ENCODE data around the gene ZNF638.
A peak's percentile ranks its signal among the peaks of the same experiment; 100 is the strongest.
"Not testable (repeated sequence)": the region's sequence is repeated elsewhere in the genome, so short reads cannot be mapped to it uniquely, and the experiment has no call there.

The ZNF638 gene

DNA sequence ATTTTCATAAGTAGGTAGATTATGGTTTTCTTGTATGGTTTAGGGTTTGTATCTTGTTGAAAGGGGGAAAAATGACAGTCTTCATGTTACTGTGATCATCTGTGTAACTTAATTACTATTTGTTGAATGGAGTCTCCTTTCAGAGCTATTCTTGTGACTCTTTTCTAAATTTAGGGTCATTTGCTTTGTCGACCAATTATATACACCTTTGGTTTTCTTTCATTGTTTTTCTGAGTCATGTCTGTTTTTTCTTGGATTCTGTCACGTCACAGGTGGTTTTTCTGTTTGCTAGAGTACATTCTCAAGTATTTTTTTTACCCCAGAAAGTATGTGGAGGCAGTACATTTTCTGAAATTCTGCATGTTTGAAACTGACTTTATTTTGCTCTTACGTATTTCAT, 78.0 kb downstream of the ZNF638 start:
- no peak for DNase-seq

GRCh38 chr2:71410696-71411095, 79.1 kb downstream of the ZNF638 start:
- DNase-seq: no peak

GRCh38 chr2:71416866-71417265, 85.3 kb downstream of the ZNF638 start:
- not testable (repeated sequence) for DNase-seq

GRCh38 chr2:71417300-71418202, 86.0 kb downstream of the ZNF638 start:
- no peak for DNase-seq

DNA sequence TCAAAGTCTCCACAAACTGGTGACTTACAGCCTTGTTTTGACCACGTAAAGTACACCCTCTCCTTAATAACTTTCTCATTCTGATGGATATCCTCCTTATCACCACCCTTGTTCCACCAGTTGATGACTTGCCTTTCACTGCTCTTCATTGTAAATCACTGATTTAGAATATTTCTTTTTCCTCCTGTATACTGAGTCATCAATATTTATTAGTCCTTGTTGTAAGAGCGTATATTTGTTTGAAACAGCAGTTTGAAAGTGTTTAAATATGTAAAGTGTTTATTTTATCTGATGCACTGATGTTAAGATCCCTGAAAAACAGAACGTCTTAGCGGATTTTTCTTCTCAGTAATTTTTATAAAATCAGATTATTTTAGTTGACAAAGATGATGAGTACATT, 87.6 kb downstream of the ZNF638 start:
- DNase-seq: no peak

DNA sequence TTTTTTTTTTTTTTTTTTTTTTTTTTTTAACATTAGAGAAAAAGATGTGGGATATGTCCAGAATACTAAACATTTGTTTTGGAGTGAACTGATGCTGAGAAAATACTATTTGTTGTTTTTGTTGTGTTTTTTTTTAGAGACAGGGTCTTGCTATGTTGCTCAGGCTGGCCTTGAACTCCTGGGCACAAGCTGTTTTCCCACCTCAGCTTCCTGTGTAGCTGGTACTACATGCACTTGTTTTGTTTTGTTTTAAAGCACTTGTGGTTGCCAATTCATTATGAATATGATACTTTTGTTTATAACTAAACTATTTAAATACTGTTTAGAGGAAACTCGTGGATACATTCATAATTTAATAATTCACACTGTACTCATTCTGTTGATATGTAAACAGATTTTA, 88.4 kb downstream of the ZNF638 start:
- no peak for DNase-seq

GRCh38 chr2:71422786-71423185, 91.2 kb downstream of the ZNF638 start:
- DNase-seq: no peak

- DNase-seq: no peak
These were observed 92.3 kb downstream of the ZNF638 start for GRCh38 chr2:71423817-71424420.

DNA sequence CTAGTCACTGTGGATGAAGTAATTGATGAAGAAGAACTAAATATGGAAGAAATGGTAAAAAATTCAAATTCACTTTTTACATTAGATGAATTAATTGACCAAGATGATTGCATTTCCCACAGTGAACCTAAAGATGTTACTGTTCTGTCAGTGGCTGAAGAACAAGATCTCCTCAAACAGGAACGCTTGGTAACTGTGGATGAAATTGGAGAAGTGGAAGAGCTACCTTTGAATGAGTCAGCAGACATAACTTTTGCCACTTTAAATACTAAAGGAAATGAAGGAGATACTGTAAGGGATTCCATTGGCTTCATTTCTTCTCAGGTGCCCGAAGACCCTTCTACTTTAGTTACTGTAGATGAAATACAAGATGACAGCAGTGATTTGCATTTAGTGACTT, 95.1 kb downstream of the ZNF638 start:
- no peak for DNase-seq

DNA sequence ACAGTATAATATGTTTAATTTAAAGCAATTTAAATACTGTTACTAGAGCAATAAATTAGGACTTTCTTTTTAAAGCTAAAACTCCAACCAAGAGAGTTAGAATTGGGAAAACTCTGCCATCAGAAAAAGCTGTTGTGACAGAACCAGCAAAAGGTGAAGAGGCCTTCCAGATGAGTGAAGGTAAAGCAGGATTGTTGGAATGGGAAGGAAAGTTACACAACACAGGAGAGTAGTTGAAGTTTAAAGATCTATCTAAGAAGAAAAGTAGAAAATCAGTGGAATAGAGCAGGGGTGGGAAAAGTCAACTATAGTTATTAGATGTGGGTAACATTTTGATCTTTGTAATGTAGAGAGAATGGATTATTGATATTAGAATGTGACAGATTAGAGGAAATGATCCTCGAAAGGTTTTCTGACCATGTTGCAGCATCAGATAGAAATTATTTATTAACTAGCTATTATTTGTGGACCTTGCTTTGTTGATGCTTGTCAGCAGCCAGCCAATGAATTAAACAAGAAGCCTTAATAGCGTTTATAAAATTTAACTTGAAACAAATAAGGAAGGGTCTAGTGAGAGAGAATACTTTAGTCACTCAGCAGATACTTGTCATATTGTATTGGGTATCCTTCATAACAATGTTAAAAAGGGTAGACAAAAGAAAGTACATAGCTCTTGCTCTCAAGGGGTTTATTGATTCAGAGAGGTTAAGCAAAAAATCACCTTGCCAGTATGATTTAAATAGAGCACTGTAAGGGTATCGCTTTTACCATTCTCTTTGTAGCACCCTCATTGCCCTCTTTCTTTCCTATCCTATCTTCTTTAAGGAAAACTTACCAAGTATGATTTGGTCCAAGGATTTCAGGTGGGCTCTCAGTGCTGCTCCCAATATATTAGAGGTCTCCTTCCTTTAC, 97.1 kb downstream of the ZNF638 start:
- DNase-seq: no peak

DNA sequence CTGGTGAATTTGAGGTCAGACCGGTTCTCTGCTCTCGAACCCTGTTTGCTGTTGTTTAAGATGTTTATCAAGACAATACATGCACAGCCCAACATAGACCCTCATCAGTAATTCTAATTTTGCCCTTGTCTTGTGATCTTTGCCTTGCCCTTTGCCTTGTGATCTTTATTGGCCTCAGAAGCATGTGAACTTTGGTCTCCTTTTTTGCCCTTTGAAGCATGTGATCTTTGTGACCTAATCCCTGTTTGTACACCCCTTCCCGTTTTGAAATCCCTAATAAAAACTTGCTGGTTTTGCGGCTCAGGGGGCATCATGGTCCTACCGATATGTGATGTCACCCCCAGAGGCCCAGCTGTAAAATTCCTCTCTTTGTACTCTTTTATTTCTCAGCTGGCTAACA, 113.6 kb downstream of the ZNF638 start:
- DNase-seq: not testable (repeated sequence)

GRCh38 chr2:71446505-71446904, 114.9 kb downstream of the ZNF638 start:
- DNase-seq: no peak

- DNase-seq: no peak
These were observed 117.8 kb downstream of the ZNF638 start for GRCh38 chr2:71449343-71449742.

- no peak for DNase-seq
These were observed 120.1 kb downstream of the ZNF638 start for GRCh38 chr2:71451705-71452104.

GRCh38 chr2:71452565-71452964, 121.0 kb downstream of the ZNF638 start:
- peak; percentile 91 to 94 for DNase-seq

DNA sequence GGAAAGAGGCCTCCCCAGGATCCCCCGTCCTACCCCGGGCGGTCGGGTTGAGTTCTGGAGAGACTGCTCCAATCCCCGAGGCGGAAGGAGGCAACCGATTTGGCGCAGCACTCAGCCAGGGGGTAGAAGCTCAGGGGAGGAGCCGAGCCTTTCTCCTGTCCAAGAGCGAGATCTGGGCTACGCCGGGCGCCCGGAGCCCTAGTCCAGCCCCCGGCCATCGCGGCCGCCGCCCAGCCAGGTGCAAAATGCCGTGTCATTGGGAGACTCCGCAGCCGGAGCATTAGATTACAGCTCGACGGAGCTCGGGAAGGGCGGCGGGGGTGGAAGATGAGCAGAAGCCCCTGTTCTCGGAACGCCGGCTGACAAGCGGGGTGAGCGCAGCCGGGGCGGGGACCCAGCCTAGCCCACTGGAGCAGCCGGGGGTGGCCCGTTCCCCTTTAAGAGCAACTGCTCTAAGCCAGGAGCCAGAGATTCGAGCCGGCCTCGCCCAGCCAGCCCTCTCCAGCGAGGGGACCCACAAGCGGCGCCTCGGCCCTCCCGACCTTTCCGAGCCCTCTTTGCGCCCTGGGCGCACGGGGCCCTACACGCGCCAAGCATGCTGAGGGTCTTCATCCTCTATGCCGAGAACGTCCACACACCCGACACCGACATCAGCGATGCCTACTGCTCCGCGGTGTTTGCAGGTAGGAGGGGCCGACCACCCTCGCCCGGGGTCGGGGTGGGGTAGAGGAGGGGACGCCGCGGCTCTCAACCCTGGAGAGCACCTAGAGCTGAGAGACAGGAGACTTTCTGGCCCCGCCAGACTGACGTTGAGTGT, 122.0 kb downstream of the ZNF638 start, which contains the start of gene DYSF:
TSS of gene DYSF (plus strand) at position 158 of the 817 bp plus-strand sequence.
- DNase-seq: peak in 1 of 2 experiments; percentile 13

DNA sequence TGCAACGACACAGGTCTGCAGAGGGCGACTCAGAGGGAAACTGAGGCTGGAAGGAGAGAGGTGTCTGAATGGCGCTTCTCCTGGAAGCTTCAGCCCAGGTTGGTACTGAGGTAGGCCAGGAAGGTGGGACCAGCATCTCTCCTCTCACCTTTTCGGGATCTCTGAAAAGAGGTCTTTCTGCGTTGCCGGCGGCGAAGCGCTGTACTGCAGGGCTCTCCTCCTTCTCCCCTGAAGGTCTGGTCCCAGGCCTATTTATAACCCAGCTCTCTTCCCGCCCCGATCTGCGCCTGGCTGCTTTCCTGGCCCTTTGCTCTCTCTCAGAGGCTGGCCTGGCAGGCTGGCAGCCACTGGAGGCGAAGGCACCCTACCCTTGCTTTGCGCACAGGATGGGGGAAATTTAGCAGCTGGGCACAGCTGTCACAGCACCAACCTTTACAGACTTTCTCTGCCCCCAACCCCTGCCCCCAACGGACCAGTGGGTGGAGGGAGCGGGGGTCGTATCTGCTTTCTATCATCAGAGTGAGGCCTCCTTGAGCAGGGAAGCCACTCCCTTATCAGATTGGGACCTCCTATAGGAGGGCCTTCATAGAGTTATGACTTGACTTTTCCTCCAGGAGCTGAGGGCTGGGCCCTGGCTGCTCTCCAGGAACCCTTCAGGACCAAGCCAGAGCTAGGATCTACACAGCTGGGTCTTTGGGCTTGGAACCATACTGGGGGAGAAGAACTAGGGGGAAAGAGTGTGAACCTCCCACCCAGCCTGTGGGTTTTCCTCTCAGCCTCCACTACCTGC, 122.8 kb downstream of the ZNF638 start:
- DNase-seq: peak; percentile 10 to 44

DNA sequence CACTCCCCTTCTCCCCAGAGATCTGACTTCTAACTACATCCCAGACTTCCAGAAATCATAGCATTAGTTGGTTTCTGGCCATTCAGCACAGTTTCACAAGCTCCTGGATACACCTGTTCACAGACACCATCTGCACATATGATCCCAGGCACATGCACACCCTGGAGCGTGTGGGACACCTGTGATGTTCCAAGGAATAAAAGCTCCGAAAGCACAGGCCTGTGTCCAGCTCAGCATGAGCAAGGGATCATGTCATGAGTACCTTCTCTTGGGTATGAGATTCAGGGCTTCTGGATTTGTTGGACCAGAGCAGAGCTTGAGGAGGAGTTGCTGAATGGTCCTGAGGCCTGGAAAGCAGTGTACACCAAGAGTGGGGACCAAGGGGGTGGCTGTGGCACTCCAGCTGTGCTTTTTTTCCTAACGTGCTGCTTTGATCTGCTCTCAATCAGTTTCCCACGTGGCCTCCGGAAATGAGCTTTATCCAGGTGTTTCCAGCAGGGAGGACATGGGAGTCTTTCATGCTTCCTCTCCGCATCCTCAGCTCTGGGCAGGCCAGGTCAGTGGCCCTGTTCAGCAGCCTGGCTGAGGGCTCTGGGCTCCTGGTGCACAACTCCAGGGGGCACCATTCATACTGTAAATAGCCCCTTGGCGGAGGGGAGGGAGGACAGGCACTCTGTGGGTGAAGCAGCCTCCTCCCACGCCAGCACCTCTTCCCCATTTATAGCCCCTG, 123.6 kb downstream of the ZNF638 start:
- peak in 1 of 2 experiments; percentile 54 for DNase-seq

DNA sequence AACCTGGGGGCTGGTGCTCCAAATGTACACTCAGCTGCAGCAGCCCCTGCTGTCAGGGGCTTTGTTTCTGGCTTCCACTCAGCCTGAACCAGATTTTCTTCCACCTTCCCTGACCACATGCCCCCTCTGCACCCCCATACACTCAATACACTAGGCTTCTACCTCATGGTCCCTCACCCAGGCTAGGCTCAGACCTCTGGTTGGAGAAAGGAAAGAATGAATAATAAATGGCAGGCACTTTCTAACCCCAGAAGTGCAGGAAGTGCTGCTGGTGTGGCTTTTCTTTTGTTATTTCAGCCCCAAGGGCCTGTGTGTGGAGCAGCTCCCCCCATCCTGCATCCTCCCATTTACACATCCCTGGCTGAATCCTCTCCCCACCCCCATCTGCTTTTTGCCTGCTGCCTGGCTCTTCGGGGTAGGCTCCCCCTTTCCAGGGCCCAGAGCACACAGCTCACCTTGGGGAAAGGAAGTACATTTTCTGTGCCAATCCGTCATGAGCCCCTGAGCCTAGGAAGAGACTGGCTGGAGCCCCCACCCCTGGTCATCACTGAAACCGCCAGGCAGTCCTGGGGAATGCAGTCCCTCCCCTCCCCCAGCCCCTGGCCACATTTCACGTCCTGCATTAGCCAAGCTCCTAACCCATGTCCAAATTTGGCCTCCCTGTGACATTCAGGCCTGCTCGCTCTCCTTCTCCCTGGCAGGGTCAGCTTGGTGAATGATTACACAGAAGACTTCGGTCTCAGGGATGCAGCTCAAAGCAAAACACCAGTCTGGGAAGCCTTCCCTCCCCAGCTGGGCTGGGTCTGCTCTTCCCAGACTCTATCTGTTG, 124.4 kb downstream of the ZNF638 start:
- DNase-seq: peak; percentile 82 to 84

- DNase-seq: no peak
These were observed 125.0 kb downstream of the ZNF638 start for GRCh38 chr2:71456617-71457016.

Measured in Kasumi-1 (cell line).